Fibroblast of gingiva (primary cell): Measurements from ENCODE around the gene DMRT3.

Experiments
- DNase-seq: peaks from one replicate; pipeline ENCODE4 v3.0.0-alpha.2; 2011; ENCODE audit warnings: low read depth

DMRT3 gene, protein sequence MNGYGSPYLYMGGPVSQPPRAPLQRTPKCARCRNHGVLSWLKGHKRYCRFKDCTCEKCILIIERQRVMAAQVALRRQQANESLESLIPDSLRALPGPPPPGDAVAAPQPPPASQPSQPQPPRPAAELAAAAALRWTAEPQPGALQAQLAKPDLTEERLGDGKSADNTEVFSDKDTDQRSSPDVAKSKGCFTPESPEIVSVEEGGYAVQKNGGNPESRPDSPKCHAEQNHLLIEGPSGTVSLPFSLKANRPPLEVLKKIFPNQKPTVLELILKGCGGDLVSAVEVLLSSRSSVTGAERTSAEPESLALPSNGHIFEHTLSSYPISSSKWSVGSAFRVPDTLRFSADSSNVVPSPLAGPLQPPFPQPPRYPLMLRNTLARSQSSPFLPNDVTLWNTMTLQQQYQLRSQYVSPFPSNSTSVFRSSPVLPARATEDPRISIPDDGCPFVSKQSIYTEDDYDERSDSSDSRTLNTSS

DNA sequence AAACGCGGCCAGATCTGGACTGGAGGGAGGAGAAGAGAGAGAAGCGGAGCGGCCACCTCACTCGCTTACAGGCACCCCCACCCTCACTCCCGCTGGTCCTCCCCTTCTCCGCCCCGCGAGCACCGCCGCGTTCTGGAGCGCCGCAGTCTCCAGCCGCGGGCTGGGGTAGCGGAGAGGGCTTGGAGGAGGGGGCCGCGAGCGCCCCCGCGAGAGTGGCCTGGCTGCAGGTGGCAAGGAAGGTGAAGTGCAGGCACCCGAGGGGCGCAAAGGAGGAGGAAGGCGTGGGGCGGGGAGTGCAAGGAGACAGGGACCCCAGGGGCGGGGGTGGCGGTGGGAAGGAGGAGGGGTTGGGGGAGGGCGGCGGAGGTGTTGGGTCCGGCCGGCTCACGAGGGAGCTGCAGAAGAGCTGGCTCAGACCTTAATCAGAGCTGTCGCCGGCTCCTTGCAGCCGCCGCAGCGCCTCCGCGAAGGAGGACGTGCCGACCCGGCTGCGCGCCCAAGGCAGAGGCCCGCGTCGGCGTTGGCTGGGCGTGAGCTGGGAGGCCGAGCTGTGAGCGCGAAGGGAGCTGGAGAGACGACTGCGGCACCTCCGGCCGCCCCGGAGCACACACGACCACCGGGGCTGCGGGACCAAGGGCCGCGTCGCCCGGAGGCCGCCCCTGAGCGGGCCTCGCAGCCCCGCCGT lies at the start of gene DMRT3:
Gene DMRT3, plus strand, starts transcription at position 398 of the 685 bp plus-strand sequence. CDS start 347 bp downstream, outside the sequence.
- DNase-seq = no peak

DNA sequence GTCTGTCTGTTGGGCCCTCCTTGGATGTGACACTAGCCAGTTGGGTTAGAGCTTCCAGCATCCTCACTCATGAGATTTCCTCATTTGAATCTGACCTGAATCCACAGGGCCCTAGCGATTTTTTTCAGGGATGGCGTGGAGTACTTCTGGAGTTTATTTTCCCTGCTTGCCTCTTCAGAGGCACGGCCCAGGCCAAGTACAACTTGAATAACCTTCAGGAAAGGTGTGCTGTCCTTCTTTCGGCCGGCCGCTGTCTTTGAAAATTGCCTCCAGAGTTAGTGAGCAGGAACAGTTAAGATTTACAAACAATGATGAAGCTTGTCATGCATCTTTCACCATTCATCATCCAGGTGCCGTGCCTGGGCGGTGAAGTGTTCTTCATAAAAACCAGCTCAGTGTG lies 49.5 kb upstream of the DMRT3 start:
- DNase-seq = no peak

DNA sequence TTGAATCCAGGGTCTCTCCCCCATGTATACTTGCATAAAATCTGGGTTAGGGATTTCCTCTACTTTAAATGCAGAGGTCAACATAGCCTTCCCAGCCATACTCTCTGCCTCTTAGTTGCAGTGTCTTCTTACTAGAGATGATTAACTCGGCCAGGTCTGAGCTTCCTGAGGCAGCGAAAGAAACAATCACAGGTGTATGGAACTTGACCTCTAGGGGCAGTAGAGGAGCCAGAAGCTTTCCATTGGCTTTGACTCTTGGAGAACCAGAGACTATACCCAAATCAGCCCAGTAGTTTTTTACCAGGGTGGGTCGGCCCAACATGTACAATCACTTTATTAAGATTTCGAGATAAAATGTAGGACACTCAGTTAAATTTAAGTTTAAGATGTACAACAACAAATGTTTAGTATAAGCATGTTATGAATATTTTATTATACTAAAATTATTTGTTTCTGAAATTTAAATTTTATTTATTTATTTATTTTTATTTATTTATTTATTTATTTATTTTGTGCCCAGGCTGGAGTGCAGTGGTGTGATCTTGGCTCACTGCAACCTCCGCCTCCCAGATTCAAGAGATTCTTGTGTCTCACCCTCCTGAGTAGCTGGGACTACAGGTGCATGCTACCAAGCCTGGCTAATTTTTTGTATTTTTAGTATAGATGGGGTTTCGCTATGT lies 48.0 kb upstream of the DMRT3 start:
- no peak for DNase-seq

DNA sequence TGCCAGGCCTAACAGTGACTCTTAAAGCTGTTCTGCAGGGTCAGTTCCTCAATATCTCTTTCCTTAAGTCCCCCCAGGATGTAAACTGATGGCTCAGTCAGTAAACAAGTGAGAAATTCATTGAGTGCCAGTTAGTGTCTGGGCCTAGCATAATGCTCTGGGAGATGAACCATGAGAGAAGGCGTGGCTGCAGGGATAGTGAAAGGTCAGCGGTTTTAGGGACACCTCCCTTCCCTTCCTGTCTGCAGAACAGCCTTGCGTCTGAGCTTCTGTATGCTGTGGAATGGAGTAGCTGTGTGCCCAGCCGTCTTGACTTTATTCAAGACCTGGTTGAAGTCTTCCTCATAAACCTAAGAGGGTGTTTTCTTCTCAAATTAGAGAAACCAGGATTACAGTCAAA lies 46.7 kb upstream of the DMRT3 start:
- no peak for DNase-seq

DNA sequence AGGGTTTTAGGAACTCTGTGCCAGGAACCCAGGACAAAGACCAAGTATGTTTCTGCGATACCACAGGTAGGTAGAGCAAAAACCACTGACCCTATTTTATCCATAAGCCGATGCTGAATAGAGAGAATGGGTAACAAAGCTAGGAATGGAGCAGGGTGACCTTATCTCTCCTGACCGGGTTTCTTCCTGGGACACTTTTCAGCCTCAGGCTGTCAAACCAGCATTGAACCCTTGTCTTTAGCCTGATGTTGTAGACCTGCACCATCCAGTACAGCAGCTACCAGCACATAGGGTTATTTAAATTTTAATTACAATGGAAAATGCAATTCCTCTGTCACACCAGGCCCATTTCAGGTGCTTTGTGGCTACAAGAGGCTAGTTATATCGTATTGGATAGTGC lies 43.1 kb upstream of the DMRT3 start:
- no peak for DNase-seq

DNA sequence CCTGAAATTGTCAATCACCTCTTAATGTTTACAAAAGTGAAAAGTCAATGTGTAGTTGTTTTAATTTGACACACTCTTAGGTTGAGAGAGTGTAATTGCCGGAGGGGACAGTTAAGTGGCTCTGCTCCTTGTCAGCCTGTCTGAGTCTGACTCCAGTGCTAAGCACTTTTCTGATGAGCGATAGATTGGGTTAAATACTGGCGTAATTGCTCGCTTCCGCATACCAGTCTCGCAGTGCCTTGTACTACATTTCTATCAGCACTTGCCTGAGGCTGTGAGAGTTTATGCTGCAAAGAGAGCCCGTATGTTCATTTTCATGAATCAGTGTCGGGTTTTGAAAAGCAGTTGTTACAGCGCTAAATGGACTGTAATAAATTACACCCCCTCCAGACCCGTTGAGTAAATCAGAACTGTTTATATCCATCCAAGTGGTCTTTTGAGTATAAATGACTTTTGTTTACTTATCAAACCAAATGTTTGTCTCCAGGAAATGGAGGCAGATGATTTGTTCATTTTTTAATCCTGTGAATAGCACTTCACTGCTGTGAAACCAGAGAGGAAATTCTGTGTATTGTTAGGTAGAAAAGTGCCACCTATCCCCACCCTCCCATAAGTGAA lies 41.0 kb upstream of the DMRT3 start:
- peak; percentile 10 for DNase-seq

DNA sequence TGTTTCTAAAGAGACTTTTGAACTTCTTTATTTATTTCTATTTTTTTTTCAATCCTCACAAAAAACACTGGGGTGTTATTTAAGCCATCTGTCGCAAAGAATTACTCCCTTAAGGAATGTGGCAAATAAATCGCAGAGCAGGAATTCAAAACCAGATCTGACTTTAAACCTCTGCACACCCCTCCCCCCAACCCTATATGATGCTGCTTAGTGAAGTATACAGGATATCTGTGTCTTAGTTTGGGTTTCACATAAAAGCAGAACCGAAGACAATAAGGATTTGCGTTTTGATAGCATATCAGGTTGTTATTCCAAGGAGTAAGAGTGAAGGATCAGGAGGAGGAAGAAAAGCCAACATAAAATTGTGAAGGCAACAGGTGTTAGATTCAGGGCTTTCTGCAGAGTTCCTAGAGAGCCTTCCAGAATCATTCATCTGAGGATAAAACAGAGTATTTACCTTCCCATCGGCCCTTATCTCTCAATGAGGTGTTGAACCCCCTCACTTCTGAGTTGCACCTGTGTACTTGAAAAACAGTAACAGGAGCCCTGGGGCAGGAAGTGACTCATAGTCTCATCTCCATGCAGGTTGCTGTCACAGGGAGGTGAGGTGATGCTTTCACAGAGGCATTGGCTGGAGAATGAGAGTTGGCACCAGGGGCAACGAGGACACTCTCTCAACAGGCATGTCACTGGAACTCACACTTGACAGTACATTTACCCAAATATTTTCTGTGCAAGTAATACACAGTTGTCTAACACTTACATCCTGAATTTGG lies 33.5 kb upstream of the DMRT3 start:
- DNase-seq = no peak

DNA sequence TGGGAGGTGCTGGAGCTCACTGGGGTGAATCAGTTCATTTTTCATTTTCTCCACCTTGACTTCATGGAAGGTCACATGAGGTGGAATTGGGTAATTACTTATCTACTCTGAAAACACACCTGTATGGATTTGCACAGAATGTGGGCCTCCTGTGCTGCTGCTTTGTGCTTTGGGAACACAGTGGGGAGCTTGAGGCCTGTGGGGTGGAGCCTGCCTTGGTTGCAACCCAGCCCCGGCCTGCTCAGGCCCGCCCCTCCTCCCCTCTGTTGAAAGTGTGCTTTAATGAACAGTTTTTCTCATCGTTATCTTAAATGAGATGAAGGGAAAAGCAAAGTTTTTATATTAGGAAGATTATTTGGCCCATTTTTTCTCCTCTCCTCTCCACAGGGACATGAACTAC lies 28.5 kb upstream of the DMRT3 start:
- no peak for DNase-seq

DNA sequence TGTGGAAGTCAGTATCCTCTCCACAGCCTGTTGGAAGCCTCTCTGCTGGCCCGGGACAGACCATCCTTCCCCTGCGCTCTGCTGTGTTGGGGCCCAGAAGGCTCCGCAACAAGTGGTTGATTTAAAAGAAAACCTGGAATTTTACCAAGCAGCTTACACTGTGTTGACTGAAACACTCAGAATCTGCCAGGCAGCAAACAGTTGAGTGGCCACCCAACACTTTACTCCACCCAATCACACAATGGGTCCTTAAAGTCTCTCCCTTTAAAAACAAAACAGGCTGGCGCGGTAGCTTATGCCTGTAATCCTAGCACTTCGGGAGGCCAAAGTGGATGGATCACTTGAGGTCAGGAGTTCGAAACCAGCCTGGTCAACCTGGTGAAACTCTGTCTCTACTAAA lies 28.0 kb upstream of the DMRT3 start:
- DNase-seq = no peak

DNA sequence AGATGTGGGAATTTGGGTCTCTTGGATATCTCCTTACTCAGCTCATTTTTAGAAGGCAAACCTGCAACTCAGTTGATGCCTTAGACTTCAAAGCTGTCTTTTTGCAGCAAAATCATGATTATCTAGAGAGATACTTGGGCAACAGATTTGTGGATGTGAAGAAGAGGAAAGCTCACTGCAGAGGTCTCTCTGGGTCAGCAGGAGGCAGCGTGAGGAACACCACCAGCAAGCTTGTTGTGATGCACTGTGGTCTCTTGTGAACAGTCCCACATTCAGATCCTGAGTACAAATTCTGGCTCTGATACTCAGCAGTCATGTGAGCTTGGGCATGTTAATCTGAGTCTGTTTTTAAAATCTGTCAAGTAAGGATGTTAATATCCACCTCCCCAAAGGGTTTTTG lies 26.3 kb upstream of the DMRT3 start:
- no peak for DNase-seq

DNA sequence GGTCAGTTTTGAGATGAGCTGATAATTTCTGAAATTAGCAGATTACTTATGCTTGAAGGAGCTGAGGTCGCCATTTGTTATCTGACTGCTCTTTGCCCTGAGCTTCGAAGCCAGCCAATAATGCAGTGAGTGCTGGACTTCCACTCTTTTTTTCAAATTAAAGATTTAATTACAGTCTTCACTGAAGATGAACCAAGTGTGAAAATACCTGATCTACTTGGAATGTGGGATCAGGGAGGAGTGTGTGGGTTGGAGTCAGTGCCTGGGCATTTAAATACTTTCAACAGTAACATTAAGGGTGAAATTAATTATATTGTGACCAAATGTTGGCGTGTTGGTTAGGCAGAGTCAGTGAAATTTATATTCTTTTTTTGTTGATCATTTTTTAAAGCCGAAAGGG lies 23.9 kb upstream of the DMRT3 start:
- DNase-seq = no peak

DNA sequence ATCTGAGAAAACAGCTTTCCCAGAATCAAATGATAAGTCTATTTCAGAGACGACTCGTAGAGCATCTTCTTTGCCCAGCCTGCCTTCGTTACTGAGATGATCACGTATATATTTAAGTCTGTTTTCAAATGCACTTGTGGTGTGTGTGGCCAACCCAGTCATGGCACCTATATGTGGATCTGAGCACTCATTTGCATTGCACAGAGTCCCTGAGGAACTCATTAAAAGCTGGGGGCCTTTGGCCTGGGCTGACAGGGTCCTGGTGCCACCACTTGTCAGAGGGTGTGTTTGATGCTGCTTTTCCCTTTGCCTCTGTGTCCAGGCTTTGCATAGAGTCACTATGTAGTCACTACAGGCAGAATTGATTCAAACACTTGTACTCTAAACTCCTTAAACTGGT lies 17.4 kb upstream of the DMRT3 start:
- no peak for DNase-seq

DNA sequence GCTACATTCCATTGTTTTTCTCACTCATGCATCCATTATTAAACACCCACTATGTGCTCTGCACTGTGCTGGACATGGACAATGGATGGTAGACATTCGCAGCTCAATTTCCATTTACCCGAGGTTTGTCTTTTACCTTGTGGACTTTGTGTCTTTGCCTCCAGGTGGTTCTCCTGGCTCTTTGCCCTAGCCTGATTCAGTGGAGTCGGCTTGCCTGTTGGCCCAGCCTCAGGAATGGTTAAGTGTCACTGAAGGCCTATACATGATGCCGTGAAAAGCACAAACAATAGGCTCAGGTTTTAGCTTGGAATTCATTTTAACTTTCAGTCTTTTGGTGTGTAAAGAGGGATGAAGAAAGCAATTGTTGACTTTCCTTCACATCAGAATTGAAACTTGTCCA lies 16.5 kb upstream of the DMRT3 start:
- no peak for DNase-seq

DNA sequence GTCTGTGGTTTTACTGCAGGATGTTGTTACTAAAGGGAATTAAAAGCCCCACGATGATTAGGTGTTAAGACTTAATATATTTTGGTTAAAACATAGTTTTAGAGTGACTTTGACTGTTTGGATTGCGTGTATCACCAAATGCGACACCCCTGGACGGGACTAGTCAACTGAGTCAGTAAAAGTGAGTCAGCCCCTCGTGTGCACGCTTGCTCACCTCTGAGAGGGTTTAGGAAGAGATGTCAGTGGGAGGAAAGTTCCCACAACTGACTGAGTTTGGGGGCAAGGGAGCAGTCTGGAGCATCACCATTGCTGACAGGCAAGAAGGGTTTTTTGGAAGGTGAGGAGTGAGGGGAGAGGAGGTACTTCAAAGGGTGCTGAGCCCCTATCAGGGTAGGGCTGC lies 14.4 kb upstream of the DMRT3 start:
- DNase-seq = no peak

DNA sequence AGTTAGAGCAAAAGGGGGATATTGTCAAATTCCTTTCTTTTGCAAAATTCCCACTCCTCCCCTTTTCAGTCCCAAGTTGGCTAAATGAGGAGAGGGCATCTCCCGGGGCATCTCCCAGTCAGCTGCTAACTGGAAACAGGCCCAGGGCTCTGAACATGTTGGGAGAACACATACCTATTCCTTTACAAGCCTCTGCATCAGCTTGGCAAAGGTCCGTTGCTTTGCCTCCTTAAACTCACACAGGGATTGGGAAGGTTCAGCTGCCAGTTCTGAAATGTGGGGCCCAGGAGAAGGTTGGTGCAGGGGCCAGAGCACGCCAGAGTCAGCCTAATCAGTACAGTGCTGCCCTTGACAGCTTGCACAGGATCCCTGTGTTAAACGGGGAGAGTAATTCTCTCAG lies 11.0 kb upstream of the DMRT3 start:
- no peak for DNase-seq

DNA sequence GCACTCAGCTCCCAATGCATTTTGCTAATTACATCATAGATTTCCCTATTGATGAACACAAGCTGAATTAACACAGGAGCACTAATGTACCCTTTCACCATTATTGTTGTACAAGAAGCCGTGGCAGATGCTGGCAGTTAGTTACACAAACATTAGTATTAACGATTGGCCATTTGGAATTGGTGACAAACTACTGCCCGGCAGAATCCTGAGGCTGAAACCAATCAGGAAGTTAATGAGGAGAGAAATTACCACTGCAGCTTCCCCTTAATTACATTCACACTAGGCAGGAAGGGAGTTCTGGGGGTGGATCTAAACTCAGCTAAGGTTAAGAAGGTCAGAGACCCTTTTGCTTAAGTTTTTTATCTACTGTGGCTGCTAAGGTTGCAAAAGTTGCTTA lies 9.6 kb upstream of the DMRT3 start:
- no peak for DNase-seq

DNA sequence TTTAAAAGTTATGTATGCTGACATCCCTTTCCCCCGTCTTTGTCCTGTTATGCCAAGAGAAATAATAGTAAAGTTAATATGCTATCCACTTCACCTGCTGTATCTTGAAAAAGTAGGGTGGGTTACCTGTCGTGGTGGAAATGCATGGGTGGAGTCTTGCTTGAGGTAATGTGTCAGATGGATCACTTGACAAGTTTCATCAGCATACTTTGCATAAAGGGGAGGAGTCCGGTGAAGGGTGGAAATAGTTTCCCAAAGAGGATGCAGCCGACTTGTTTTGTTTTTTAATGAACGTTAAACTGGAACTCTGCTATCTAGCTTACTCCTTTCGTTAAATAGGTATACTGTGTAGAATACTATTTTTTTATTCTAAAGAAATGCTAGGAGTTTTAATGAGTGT lies 9.0 kb upstream of the DMRT3 start:
- DNase-seq = no peak

DNA sequence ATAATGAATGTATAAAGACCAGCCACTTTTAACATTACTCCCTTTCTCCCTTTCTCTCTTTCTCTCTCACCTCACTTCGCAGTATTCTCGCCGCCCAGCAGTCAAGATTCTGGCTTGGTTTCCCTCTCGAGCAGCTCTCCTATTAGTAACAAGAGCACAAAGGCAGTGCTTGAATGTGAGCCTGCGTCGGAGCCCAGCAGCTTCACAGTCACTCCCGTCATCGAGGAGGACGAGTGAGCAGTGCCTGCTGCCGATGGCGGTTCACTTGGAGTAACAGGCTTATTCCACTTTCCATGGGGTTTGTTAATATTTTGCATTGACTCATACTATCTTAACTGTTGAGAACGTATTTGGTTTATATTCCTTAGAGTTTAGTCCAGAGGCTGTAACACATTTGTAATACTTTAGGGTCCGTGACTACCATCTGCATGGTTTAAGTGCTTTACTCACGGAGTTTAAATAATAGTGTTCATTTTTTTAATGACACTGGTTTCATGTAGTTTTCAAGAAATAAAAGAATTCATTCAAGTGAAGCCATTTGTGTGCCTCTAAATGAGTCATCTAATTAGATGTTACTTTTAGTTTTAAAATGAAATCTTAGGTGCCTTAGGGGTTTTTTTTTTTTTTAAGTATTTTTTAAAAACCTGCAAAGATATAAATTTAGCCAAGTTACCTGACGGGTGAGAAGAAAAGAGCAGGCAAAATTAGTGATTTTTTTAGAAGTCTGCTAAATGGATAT lies 8.4 kb upstream of the DMRT3 start:
- no peak for DNase-seq

DNA sequence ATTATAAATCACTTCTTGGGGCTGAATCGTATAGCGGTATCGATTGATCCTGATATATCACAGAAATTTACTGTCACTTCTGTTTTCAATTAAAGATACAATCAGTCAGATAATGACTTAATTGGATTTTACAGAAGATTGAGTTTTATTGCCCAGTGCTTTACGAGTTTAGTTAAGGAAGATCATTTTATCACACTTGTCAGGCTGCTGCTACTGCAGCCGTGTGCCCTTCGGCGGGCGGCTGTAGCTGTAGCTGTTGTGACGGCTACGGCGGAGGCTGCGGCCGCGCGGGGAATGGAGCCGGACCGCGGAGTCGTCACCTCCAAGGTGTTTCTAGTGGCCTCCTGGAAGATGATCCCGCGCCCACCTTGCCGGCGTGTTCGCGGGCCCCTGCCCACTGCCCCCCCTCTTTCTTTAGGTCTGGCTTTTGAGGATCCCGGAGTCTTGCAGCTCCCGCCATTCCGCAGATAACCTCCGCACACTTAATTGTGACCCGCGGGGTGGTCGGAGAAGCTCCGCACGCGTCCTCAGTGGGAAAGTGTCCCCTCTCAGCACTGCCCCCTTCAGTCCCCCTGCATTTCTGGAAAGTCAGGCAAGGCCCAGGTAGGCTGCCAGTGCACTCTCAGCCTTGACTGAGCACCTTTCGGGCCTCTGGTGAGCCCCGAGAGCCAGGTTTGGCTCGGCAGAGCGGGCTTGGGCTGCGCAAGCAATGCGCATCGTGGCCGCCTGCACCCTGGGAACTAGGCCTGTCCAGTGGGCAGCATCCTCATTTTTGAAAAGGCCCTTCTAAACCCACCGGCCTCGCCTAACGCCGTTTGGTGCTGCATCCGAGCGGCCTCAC lies 6.9 kb upstream of the DMRT3 start:
- DNase-seq = no peak
